ENCODE data around the gene SLC25A13. TPM values are rescaled to one million over a fixed set of nuclear protein-coding genes. Genes with fewer than 3 reads are reported as not detected.

Gene SLC25A13
- total and polyA plus RNA-seq, 2 donors (not counting 1 experiment from before 2014, with no cell fraction given) = 6.9 to 12.0 TPM

DNA sequence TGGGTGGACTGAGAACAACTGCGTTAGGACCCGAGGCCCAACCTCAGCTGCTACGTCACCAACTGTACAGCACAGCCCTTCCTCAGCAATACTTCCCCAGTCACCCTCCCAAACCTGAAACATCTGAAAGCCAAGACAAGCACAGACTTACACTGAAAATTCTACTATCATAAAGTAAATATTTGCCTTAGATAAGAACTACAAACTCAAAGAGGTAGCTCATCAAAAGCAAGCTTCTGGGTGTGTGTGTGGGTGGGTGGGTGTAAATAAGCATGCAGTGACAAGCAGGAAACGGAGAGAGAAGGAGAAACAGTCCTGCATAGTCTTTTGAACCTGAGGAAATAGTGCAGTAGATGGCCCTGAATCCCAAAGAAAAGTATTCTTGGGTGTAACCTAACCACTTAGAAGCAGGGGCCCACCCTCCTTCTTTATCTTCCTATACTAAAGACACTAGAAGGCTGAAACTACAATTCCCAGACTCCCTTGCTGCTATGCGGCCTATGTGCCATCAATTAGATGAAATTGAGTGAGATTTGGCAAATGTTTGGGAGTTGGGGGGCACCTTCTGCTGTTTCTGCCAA is 18.7 kb downstream of the SLC25A13 start:
- no peak overlapping the region for H3K9ac ChIP-seq (ENCODE audit: insufficient read depth, low read length)
- H3K4me3 ChIP-seq (replicated peaks in 1 of 4; ENCODE audit: control extremely low read depth in 1 of 4, insufficient read depth in 1 of 4, low read depth in 3 of 4, low read length in 4 of 4) = no peak overlapping the region
- H2AFZ ChIP-seq (ENCODE audit: low read length) = no peak overlapping the region
- H3K27me3 ChIP-seq (ENCODE audit: control insufficient read depth, insufficient read depth, low read length) = no peaks in the 10 kb centered on the region
- TF ChIP-seq CTCF (conservative IDR thresholded peaks at IDR 0.05 in 1 of 2, IDR thresholded peaks at IDR 0.05 in 1 of 2; ENCODE audit: low read depth in 1 of 2, low read length in 2 of 2) = no peak
- TF ChIP-seq EZH2 (IDR thresholded peaks at IDR 0.05; ENCODE audit: low read length, missing control alignments) = no peak
- H4K20me1 ChIP-seq (ENCODE audit: control insufficient read depth, extremely low read depth, insufficient read depth, low read length) = no peaks in the 10 kb centered on the region
- H3K4me2 ChIP-seq (ENCODE audit: extremely low read depth, insufficient read depth, low read length) = peak overlapping the region; percentile 30
- peak in 1 of 2 donors; percentile 89 for DNase-seq (ENCODE audit: low read depth in 2 of 2)
- no peak overlapping the region for H3K27ac ChIP-seq (ENCODE audit: insufficient read depth, low read length)
- no peaks in the 10 kb centered on the region for H3K36me3 ChIP-seq (ENCODE audit: control insufficient read depth, insufficient read depth, low read length)
- H3K4me1 ChIP-seq (ENCODE audit: control insufficient read depth, extremely low read depth, insufficient read depth, low read length) = peaks cover 13% of the 10 kb centered on the region
- H3K9me3 ChIP-seq (ENCODE audit: control insufficient read depth, insufficient read depth, low read depth, low read length) = no peaks in the 10 kb centered on the region
- peaks cover 3% of the 10 kb centered on the region for H3K79me2 ChIP-seq (ENCODE audit: control insufficient read depth, insufficient read depth, low read length)

- H2AFZ ChIP-seq (ENCODE audit: low read length) = no peak overlapping the region
- no peak overlapping the region for H3K4me2 ChIP-seq (ENCODE audit: extremely low read depth, insufficient read depth, low read length)
- H3K4me1 ChIP-seq (ENCODE audit: control insufficient read depth, extremely low read depth, insufficient read depth, low read length) = peaks cover 13% of the 10 kb centered on the region
- TF ChIP-seq EZH2 (IDR thresholded peaks at IDR 0.05; ENCODE audit: low read length, missing control alignments) (no peak), CTCF (conservative IDR thresholded peaks at IDR 0.05 in 1 of 2, IDR thresholded peaks at IDR 0.05 in 1 of 2; ENCODE audit: low read depth in 1 of 2, low read length in 2 of 2) (no peak)
- H3K27ac ChIP-seq (ENCODE audit: insufficient read depth, low read length) = no peak overlapping the region
- H3K9me3 ChIP-seq (ENCODE audit: control insufficient read depth, insufficient read depth, low read depth, low read length) = no peaks in the 10 kb centered on the region
- H3K9ac ChIP-seq (ENCODE audit: insufficient read depth, low read length) = no peak overlapping the region
- DNase-seq (ENCODE audit: low read depth in 2 of 2) = peak in 1 of 2 donors; percentile 6
- no peaks in the 10 kb centered on the region for H4K20me1 ChIP-seq (ENCODE audit: control insufficient read depth, extremely low read depth, insufficient read depth, low read length)
- no peaks in the 10 kb centered on the region for H3K36me3 ChIP-seq (ENCODE audit: control insufficient read depth, insufficient read depth, low read length)
- no peaks in the 10 kb centered on the region for H3K27me3 ChIP-seq (ENCODE audit: control insufficient read depth, insufficient read depth, low read length)
- H3K4me3 ChIP-seq (replicated peaks in 1 of 4; ENCODE audit: control extremely low read depth in 1 of 4, insufficient read depth in 1 of 4, low read depth in 3 of 4, low read length in 4 of 4) = no peak overlapping the region
- H3K79me2 ChIP-seq (ENCODE audit: control insufficient read depth, insufficient read depth, low read length) = no peaks in the 10 kb centered on the region
Observed at GRCh38 chr7:96300986-96301385, 20.9 kb downstream of the SLC25A13 start.

DNA sequence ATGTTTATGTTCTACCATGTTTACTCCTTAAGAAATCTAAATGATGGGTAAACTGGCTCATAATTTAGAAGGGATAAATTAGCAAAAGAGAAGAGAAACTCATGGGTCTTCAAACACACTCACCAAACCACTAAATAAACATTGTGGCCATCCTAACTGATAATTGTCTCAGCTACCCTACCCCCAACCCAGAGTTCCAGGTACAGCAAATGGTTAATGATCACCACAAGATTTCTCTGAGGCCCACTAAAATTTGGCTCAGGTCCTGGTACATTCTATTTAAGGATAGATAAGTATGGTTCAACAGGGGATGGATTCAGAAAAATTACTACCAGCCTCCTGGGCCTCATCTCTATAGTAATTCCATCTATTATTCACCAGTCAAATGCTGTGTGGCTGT is 21.4 kb downstream of the SLC25A13 start:
- no peak overlapping the region for H3K4me2 ChIP-seq (ENCODE audit: extremely low read depth, insufficient read depth, low read length)
- H3K9ac ChIP-seq (ENCODE audit: insufficient read depth, low read length) = no peak overlapping the region
- H3K4me3 ChIP-seq (replicated peaks in 1 of 4; ENCODE audit: control extremely low read depth in 1 of 4, insufficient read depth in 1 of 4, low read depth in 3 of 4, low read length in 4 of 4) = no peak overlapping the region
- no peaks in the 10 kb centered on the region for H3K9me3 ChIP-seq (ENCODE audit: control insufficient read depth, insufficient read depth, low read depth, low read length)
- no peak overlapping the region for H2AFZ ChIP-seq (ENCODE audit: low read length)
- DNase-seq (ENCODE audit: low read depth in 2 of 2) = peak in 1 of 2 donors; percentile 35
- TF ChIP-seq CTCF (conservative IDR thresholded peaks at IDR 0.05 in 1 of 2, IDR thresholded peaks at IDR 0.05 in 1 of 2; ENCODE audit: low read depth in 1 of 2, low read length in 2 of 2) = no peak
- no peak for TF ChIP-seq EZH2 (IDR thresholded peaks at IDR 0.05; ENCODE audit: low read length, missing control alignments)
- H4K20me1 ChIP-seq (ENCODE audit: control insufficient read depth, extremely low read depth, insufficient read depth, low read length) = no peaks in the 10 kb centered on the region
- H3K27me3 ChIP-seq (ENCODE audit: control insufficient read depth, insufficient read depth, low read length) = no peaks in the 10 kb centered on the region
- no peaks in the 10 kb centered on the region for H3K79me2 ChIP-seq (ENCODE audit: control insufficient read depth, insufficient read depth, low read length)
- H3K27ac ChIP-seq (ENCODE audit: insufficient read depth, low read length) = no peak overlapping the region
- no peaks in the 10 kb centered on the region for H3K36me3 ChIP-seq (ENCODE audit: control insufficient read depth, insufficient read depth, low read length)
- peaks cover 13% of the 10 kb centered on the region for H3K4me1 ChIP-seq (ENCODE audit: control insufficient read depth, extremely low read depth, insufficient read depth, low read length)
